ENCODE results near the gene CD58.

DNA sequence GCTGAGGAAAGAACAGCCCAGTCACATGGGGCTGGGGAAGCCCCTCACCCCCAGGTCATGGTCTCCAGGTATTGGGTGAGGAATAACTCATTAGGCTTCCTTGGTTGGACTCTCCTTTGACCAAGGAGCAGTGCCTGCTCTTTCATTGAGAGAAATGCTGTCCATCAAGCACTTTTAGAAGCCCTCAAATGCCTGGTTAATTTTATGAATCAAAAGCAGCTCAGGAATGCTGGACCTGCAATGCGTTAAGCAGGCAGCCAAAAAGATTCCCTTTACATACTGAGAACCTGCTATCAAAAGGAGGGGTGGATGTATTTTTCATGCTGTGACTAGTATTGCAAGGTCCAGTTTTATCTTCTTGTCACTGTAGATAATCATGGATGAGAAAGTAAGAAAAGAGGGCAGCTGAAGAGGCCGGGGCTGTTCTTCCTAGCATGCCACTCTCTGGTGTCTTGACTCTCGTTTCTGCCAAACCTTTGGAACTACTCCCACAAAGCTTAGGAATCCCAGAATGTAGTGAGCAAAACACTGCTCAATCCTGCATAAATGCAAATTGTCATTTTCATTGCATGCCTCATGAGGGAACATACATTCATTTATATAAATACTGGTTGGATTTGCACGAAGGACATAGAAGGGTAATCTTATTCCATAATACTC lies 2.1 kb upstream of the CD58 start:
- TF ChIP-seq EZH2 (IDR thresholded peaks at IDR 0.05; ENCODE audit: low read length), result no peak
- TF ChIP-seq, protein P1, sequence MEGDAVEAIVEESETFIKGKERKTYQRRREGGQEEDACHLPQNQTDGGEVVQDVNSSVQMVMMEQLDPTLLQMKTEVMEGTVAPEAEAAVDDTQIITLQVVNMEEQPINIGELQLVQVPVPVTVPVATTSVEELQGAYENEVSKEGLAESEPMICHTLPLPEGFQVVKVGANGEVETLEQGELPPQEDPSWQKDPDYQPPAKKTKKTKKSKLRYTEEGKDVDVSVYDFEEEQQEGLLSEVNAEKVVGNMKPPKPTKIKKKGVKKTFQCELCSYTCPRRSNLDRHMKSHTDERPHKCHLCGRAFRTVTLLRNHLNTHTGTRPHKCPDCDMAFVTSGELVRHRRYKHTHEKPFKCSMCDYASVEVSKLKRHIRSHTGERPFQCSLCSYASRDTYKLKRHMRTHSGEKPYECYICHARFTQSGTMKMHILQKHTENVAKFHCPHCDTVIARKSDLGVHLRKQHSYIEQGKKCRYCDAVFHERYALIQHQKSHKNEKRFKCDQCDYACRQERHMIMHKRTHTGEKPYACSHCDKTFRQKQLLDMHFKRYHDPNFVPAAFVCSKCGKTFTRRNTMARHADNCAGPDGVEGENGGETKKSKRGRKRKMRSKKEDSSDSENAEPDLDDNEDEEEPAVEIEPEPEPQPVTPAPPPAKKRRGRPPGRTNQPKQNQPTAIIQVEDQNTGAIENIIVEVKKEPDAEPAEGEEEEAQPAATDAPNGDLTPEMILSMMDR (optimal IDR thresholded peaks at IDR 0.05 in 1 of 3, IDR thresholded peaks at IDR 0.05 in 1 of 3, conservative IDR thresholded peaks at IDR 0.05 in 1 of 3; ENCODE audit: extremely low read depth in 1 of 3, insufficient read depth in 2 of 3, low read length in 3 of 3), result no peak

Data from keratinocyte (primary cell).